Testis (tissue), 3 donors: Measurements from ENCODE around the gene ADAMTS19. TPM values are rescaled to one million over a fixed set of nuclear protein-coding genes. Genes with fewer than 3 reads are reported as not detected.

ENCODE experiments used
- DNase-seq: peaks from one replicate; pipeline ENCODE4 v3.0.0-alpha.2; 2019
- H3K27ac ChIP-seq, 2 donors: fragments of 200-600 bp; sonication (generic); one replicate each; pipeline ENCODE4 v1.5.1; 2019
- H3K27me3 ChIP-seq: fragments of 200-600 bp; sonication (generic); one replicate; pipeline ENCODE4 v1.5.1; 2019
- H3K36me3 ChIP-seq: fragments of 200-600 bp; sonication (generic); one replicate; pipeline ENCODE4 v1.5.1; 2017; ENCODE audit warnings: low read depth; ENCODE audit errors: missing control alignments
- H3K4me1 ChIP-seq: fragments of 200-600 bp; sonication (generic); one replicate; pipeline ENCODE4 v1.5.1; 2019
- H3K4me3 ChIP-seq, 2 donors: fragments of 200-600 bp; sonication (generic); one replicate each; pipeline ENCODE4 v1.5.1; 2017 to 2019
- H3K9me3 ChIP-seq: fragments of 200-600 bp; sonication (generic); one replicate; pipeline ENCODE4 v1.5.1; 2017
- CTCF ChIP-seq, 3 experiments: fragments of 450-650 bp in 2 of 3; fragments of 200-600 bp in 1 of 3; sonication (generic) in 1 of 3; IDR thresholded peaks; one replicate each; pipeline ENCODE4 v1.5.1; 2016 to 2019; ENCODE audit warnings: antibody characterized with exemption in 3 of 3, mild to moderate bottlenecking in 2 of 3, moderate library complexity in 1 of 3
- POLR2A ChIP-seq: fragments of 450-650 bp; IDR thresholded peaks from one replicate; pipeline ENCODE4 v1.6.1; 2017; ENCODE audit warnings: antibody characterized with exemption, mild to moderate bottlenecking, moderate library complexity
- WGBS, 2 donors: methylation state at CpG; one replicate each; pipeline ENCODE4 v1.1.5; 2018; 5-methylcytosine and 5-hydroxymethylcytosine counted together
- intact Hi-C: fragments of 100-400 bp; cut with DNase I; formaldehyde crosslinking; loops from one replicate; pipeline ENCODE4 v1.15.1; 2023; ENCODE audit warnings: low total_unique reads
- polyA plus RNA-seq: library from polyadenylated mRNA; stranded (reverse); fragments of 350-450 nt; fragmentation: Illumina TruSeq; extraction: RNeasy Lipid Tissue Mini Kit (QIAGEN cat#74804); gene quantifications from one replicate; pipeline ENCODE4 v1.2.3, GENCODE V29; 2014; ENCODE audit warnings: low read depth, low replicate concordance; ENCODE audit not compliant: insufficient read depth
- total RNA-seq, 2 donors: library from RNA; depleted of rRNA; stranded (reverse); fragments of >200 nt; gene quantifications; one replicate each; pipeline ENCODE4 v1.2.3, GENCODE V29; 2016

Gene ADAMTS19
- total and polyA plus RNA-seq, 3 donors from 2014 or later: 0.90 to 4.6 (median 2.6) TPM

- intact Hi-C loops: loop anchor here (10.0 kb wide), 1 partner anchor 862 kb away; no protein-coding TSS in a partner anchor
- 68 to 86% methylated on average over 2 of the region's 2 CpGs for WGBS, 2 donors
- TF ChIP-seq CTCF (IDR thresholded peaks at IDR 0.05) (no peak), POLR2A (no peak)
Measured at GRCh38 chr5:129766798-129767197, 306.7 kb downstream of the ADAMTS19 start.

GRCh38 chr5:129767927-129768380 lies 307.9 kb downstream of the ADAMTS19 start:
- Histone ChIP-seq H3K4me3 (no peak overlapping the region), H3K9me3 (no peaks in the 10 kb centered on the region), H3K27me3 (no peaks in the 10 kb centered on the region), H3K36me3 (no peaks in the 10 kb centered on the region), H3K27ac (no peak overlapping the region), H3K4me1 (no peaks in the 10 kb centered on the region)
- TF ChIP-seq CTCF (IDR thresholded peaks at IDR 0.05) (peak; percentile 96 to 97 (median 96)), POLR2A (no peak)
- intact Hi-C loops: loop anchor here (10.0 kb wide), 1 partner anchor 863 kb away; no protein-coding TSS in a partner anchor
- WGBS, 2 donors: 0% methylated on average over 3 of the region's 3 CpGs
- DNase-seq: peak; percentile 88

More at GRCh38 chr5:129766798-129767197, 306.7 kb downstream of the ADAMTS19 start:
- no peaks in the 10 kb centered on the region for H3K36me3 ChIP-seq
- DNase-seq: no peak
- H3K9me3 ChIP-seq: no peaks in the 10 kb centered on the region
- no peaks in the 10 kb centered on the region for H3K4me1 ChIP-seq
- no peak overlapping the region for H3K27ac ChIP-seq
- no peaks in the 10 kb centered on the region for H3K27me3 ChIP-seq
- no peak overlapping the region for H3K4me3 ChIP-seq

GRCh38 chr5:129768735-129769134 lies 308.6 kb downstream of the ADAMTS19 start:
- Histone ChIP-seq H3K9me3 (no peaks in the 10 kb centered on the region), H3K36me3 (no peaks in the 10 kb centered on the region), H3K4me1 (no peaks in the 10 kb centered on the region), H3K4me3 (no peak overlapping the region), H3K27me3 (no peaks in the 10 kb centered on the region), H3K27ac (no peak overlapping the region)
- DNase-seq: no peak
- intact Hi-C loops: loop anchor here (10.0 kb wide), 1 partner anchor 864 kb away; no protein-coding TSS in a partner anchor
- 52 to 54% methylated on average over 6 of the region's 6 CpGs for WGBS, 2 donors
- TF ChIP-seq CTCF (IDR thresholded peaks at IDR 0.05) (no peak), POLR2A (no peak)

- Histone ChIP-seq H3K4me1 (no peaks in the 10 kb centered on the region), H3K27ac (no peak overlapping the region), H3K9me3 (no peaks in the 10 kb centered on the region), H3K36me3 (no peaks in the 10 kb centered on the region), H3K4me3 (no peak overlapping the region), H3K27me3 (no peaks in the 10 kb centered on the region)
- DNase-seq: no peak
- intact Hi-C loops: no loop called here
- no peak for TF ChIP-seq POLR2A
- no peak for TF ChIP-seq CTCF (IDR thresholded peaks at IDR 0.05)
- 64 to 70% methylated on average over 5 of the region's 5 CpGs for WGBS, 2 donors
Measured at GRCh38 chr5:129770024-129770820, 310.1 kb downstream of the ADAMTS19 start.
